Measurements from ENCODE around the gene FREM2. TPM values are rescaled to one million over a fixed set of nuclear protein-coding genes. Genes with fewer than 3 reads are reported as not detected.

Gene FREM2
- total and polyA plus RNA-seq, 9 of the 15 experiments (the other 6 are each of a cell fraction or from before 2014, with no cell fraction given): under 0.01 to 0.02 TPM; not detected in 7

GRCh38 chr13:38821770-38822551 is 135.1 kb downstream of the FREM2 start:
- WGBS (ENCODE audit: insufficient coverage, low coverage, missing lambda C conversion rate): 0% methylated on average over 6 of the region's 8 CpGs
- Histone ChIP-seq H3K4me2 (ENCODE audit: insufficient read depth, low read length) (no peak overlapping the region), H3K9me3 (replicated peaks; ENCODE audit: control insufficient read depth, insufficient read depth, low read depth, low read length) (no peaks in the 10 kb centered on the region), H3K27ac (ENCODE audit: extremely low read depth, low read depth, low read length) (no peak overlapping the region), H3K4me1 (replicated peaks in 1 of 2; ENCODE audit: control insufficient read depth in 2 of 2, insufficient read depth in 2 of 2, low read length in 2 of 2) (no peaks in the 10 kb centered on the region), H4K20me1 (replicated peaks; ENCODE audit: control insufficient read depth, insufficient read depth, low read length) (no peaks in the 10 kb centered on the region), H3K79me2 (ENCODE audit: control insufficient read depth, insufficient read depth, low read length) (no peaks in the 10 kb centered on the region), H3K9ac (ENCODE audit: insufficient read depth in 1 of 2, low read depth in 2 of 2, low read length in 2 of 2) (no peak overlapping the region), H2AFZ (ENCODE audit: low read depth, low read length) (no peak overlapping the region), H3K36me3 (ENCODE audit: control insufficient read depth, insufficient read depth, low read length) (no peaks in the 10 kb centered on the region), H3K4me3 (no peak overlapping the region), H3K9me1 (ENCODE audit: control insufficient read depth, insufficient read depth, low read length) (no peaks in the 10 kb centered on the region), H3K27me3 (ENCODE audit: control insufficient read depth in 2 of 2, insufficient read depth in 2 of 2, low read length in 2 of 2) (no peaks in the 10 kb centered on the region)
- FAIRE-seq: no peak
- no peak for ATAC-seq
- POLR2A ChIA-PET: no interaction called here
- CTCF ChIA-PET (ENCODE audit: low intra/inter-chr PET ratio): no interaction called here
- in situ Hi-C loops (cut with MboI) (no loop called here), intact Hi-C loops (cut with micrococcal nuclease) (no loop called here)
- no peak for DNase-seq (ENCODE audit: extremely low read depth in 1 of 4, low spot score in 3 of 4)
- no TSS peak for BruUV-seq (replicated peaks)
- TF ChIP-seq HMG20A (CRISPR knock-in tag; conservative IDR thresholded peaks at IDR 0.05): no peak
- TF ChIP-seq SREBF2 (CRISPR knock-in tag; IDR thresholded peaks at IDR 0.05): no peak
- no peak for TF ChIP-seq PKNOX1 (IDR thresholded peaks at IDR 0.05)
- no peak for TF ChIP-seq NFRKB (IDR thresholded peaks at IDR 0.05; ENCODE audit: low read depth)
- TF ChIP-seq POLR2AphosphoS5 (IDR thresholded peaks at IDR 0.05; ENCODE audit: control insufficient read depth, insufficient read depth, low read depth, low read length): no peak
- no peak for TF ChIP-seq E2F4 (CRISPR knock-in tag; IDR thresholded peaks at IDR 0.05; ENCODE audit: low read depth)
- TF ChIP-seq ZNF133 (CRISPR knock-in tag; IDR thresholded peaks at IDR 0.05): no peak
- TF ChIP-seq LCOR (CRISPR knock-in tag; IDR thresholded peaks at IDR 0.05): no peak
- TF ChIP-seq RAD51 (IDR thresholded peaks at IDR 0.05; ENCODE audit: borderline replicate concordance, low read depth): no peak
- no peak for TF ChIP-seq SNAPC5 (CRISPR knock-in tag; IDR thresholded peaks at IDR 0.05)
- no peak for TF ChIP-seq ZEB2 (IDR thresholded peaks at IDR 0.05)
- TF ChIP-seq ZBTB43 (CRISPR knock-in tag; IDR thresholded peaks at IDR 0.05): no peak
- TF ChIP-seq ZNF175 (CRISPR knock-in tag; IDR thresholded peaks at IDR 0.05; ENCODE audit: low read depth): no peak
- no peak for TF ChIP-seq ZNF41 (CRISPR knock-in tag; conservative IDR thresholded peaks at IDR 0.05)
- TF ChIP-seq NCOA1 (IDR thresholded peaks at IDR 0.05; ENCODE audit: low read depth): no peak
- no peak for TF ChIP-seq ZBTB34 (CRISPR knock-in tag; IDR thresholded peaks at IDR 0.05)
